ENCODE results near the gene KIAA0753. TPM values are rescaled to one million over a fixed set of nuclear protein-coding genes. Genes with fewer than 3 reads are reported as not detected.
"Not testable (repeated sequence)": the region's sequence is repeated elsewhere in the genome, so short reads cannot be mapped to it uniquely, and the experiment has no call there.

Gene KIAA0753
- total and polyA plus RNA-seq, 7 experiments from 2014 or later = 2.6 to 18.4 (median 13.3) TPM

- H3K9me3 ChIP-seq (ENCODE audit: control insufficient read depth in 2 of 3, low read length in 3 of 3) = no peaks in the 10 kb centered on the region
- ATAC-seq = no peak
- intact Hi-C loops (cut with micrococcal nuclease) = loop anchor here (2.0 to 10.0 kb wide), 3 partner anchors 17 to 1713 kb away; partner anchors contain the start of genes ACADVL (in 1 of the 2), DLG4 (in 1 of the 2), KIAA0753 (in 1 of the 2) and PFN1 (in 1 of the 2)
- H3K27me3 ChIP-seq (ENCODE audit: control insufficient read depth in 2 of 2, insufficient read depth in 2 of 2, low read length in 2 of 2) = no peaks in the 10 kb centered on the region
- H3K36me3 Mint-ChIP-seq = peaks cover 0 to 24% (median 0%) of the 10 kb centered on the region in 5 donors
- H3K4me1 Mint-ChIP-seq = peaks cover 34 to 70% (median 55%) of the 10 kb centered on the region in 7 donors
- H3K4me3 ChIP-seq (ENCODE audit: low read length) = peak overlapping the region; percentile 67
- peak overlapping the region; percentile 70 for H3K27ac ChIP-seq (ENCODE audit: low read depth, low read length)
- peaks cover 0 to 38% (median 0%) of the 10 kb centered on the region in 5 donors for H3K27me3 Mint-ChIP-seq
- H3K9me3 Mint-ChIP-seq = no peaks in the 10 kb centered on the region
- POLR2A ChIA-PET = interaction anchor here (1.8 kb wide), 1 partner anchor 16 kb away, joined by 9 read pairs; the partner anchor contains the start of gene TXNDC17
- DNase-seq = no peak
- no peaks in the 10 kb centered on the region for H3K36me3 ChIP-seq (ENCODE audit: control insufficient read depth in 2 of 3, insufficient read depth in 3 of 3, low read length in 3 of 3)
- H3K27ac Mint-ChIP-seq = peak overlapping the region in 8 of 9 donors; percentile 71 to 95 (median 92)
- peaks cover 7 to 21% of the 10 kb centered on the region in 2 donors for H3K4me1 ChIP-seq (ENCODE audit: control insufficient read depth in 2 of 2, insufficient read depth in 2 of 2, low read length in 2 of 2)
- CTCF ChIA-PET = no interaction called here
- H3K4me3 Mint-ChIP-seq = peak overlapping the region; percentile 84 to 98 (median 93)
Observed at GRCh38 chr17:6657633-6658287, 17.2 kb upstream of the KIAA0753 start.

GRCh38 chr17:6656797-6657632 lies 16.5 kb upstream of the KIAA0753 start:
- CTCF ChIA-PET; H3K9me3 ChIP-seq (ENCODE audit: control insufficient read depth in 2 of 3, low read length in 3 of 3); H3K9me3 Mint-ChIP-seq; H3K36me3 ChIP-seq (ENCODE audit: control insufficient read depth in 2 of 3, insufficient read depth in 3 of 3, low read length in 3 of 3); H3K27me3 ChIP-seq (ENCODE audit: control insufficient read depth in 2 of 2, insufficient read depth in 2 of 2, low read length in 2 of 2): not testable (repeated sequence)
- peak overlapping the region; percentile 84 to 98 (median 93) for H3K4me3 Mint-ChIP-seq
- H3K27me3 Mint-ChIP-seq = peaks cover 0 to 37% (median 0%) of the 10 kb centered on the region in 5 donors
- intact Hi-C loops (cut with micrococcal nuclease) = loop anchor here (2.0 to 10.0 kb wide), 3 partner anchors 16 to 1712 kb away; partner anchors contain the start of genes ACADVL (in 1 of the 2), DLG4 (in 1 of the 2), KIAA0753 (in 1 of the 2) and PFN1 (in 1 of the 2)
- DNase-seq = peak in 8 of 9 donors; percentile 48 to 80 (median 72)
- peaks cover 35 to 77% (median 61%) of the 10 kb centered on the region in 7 donors for H3K4me1 Mint-ChIP-seq
- H3K27ac ChIP-seq (ENCODE audit: low read depth, low read length) = peak overlapping the region; percentile 70
- peak; percentile 92 for ATAC-seq
- H3K27ac Mint-ChIP-seq = peak overlapping the region; percentile 71 to 95 (median 92)
- POLR2A ChIA-PET = interaction anchor here (1.8 kb wide), 1 partner anchor 15 kb away, joined by 9 read pairs; the partner anchor contains the start of gene TXNDC17
- peaks cover 13 to 27% of the 10 kb centered on the region in 2 donors for H3K4me1 ChIP-seq (ENCODE audit: control insufficient read depth in 2 of 2, insufficient read depth in 2 of 2, low read length in 2 of 2)
- peak overlapping the region; percentile 67 for H3K4me3 ChIP-seq (ENCODE audit: low read length)
- peaks cover 0 to 24% (median 0%) of the 10 kb centered on the region in 5 donors for H3K36me3 Mint-ChIP-seq

DNA sequence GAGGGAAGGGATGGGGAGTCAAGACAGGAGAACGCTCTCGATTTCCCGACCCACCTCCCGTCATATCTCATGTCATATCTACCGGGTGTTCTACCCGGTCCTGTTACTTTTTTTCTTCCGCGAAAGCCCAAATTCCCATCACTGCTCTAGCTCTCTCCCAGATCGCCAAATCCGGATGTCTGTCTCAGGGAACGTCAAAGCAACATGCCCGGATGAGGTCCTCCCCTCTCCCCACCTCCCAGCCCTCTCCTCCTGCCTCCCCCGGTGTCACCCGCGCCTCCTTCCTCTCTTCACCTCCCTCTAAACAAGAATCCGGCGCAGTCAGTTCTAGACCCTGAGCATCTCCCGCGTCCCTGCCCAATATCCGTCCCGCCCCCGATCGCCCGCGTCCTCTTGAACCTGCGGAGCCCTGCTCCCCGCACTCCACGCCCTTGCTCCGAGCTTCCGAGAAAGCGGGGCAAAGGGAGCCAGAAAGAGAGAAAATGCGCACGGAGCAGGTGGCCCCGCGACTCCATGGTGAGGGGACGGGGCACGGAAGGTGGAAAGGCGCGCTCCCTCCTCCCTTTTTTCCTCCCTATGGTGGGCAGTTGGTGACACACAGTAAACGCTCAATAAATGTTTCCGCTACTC lies 15.3 kb upstream of the KIAA0753 start:
- peak overlapping the region in 7 of 9 donors; percentile 41 to 85 (median 71) for H3K27ac Mint-ChIP-seq
- peaks cover 28 to 74% (median 65%) of the 10 kb centered on the region in 7 donors for H3K4me1 Mint-ChIP-seq
- H3K9me3 ChIP-seq (ENCODE audit: control insufficient read depth in 2 of 3, low read length in 3 of 3); H3K9me3 Mint-ChIP-seq; CTCF ChIA-PET; H3K27me3 ChIP-seq (ENCODE audit: control insufficient read depth in 2 of 2, insufficient read depth in 2 of 2, low read length in 2 of 2); ATAC-seq; POLR2A ChIA-PET; H3K4me3 ChIP-seq (ENCODE audit: low read length); H3K27ac ChIP-seq (ENCODE audit: low read depth, low read length); H3K36me3 ChIP-seq (ENCODE audit: control insufficient read depth in 2 of 3, insufficient read depth in 3 of 3, low read length in 3 of 3): not testable (repeated sequence)
- H3K27me3 Mint-ChIP-seq = peaks cover 0 to 36% (median 0%) of the 10 kb centered on the region in 5 donors
- intact Hi-C loops (cut with micrococcal nuclease) = loop anchor here (2.0 to 10.0 kb wide), 3 partner anchors 15 to 1711 kb away; partner anchors contain the start of genes ACADVL (in 1 of the 2), DLG4 (in 1 of the 2), KIAA0753 (in 1 of the 2) and PFN1 (in 1 of the 2)
- peaks cover 19 to 27% of the 10 kb centered on the region in 2 donors for H3K4me1 ChIP-seq (ENCODE audit: control insufficient read depth in 2 of 2, insufficient read depth in 2 of 2, low read length in 2 of 2)
- DNase-seq = peak in 3 of 9 donors; percentile 12 to 33 (median 16)
- peaks cover 0 to 24% (median 0%) of the 10 kb centered on the region in 5 donors for H3K36me3 Mint-ChIP-seq
- peak overlapping the region; percentile 76 to 98 (median 84) for H3K4me3 Mint-ChIP-seq

DNA sequence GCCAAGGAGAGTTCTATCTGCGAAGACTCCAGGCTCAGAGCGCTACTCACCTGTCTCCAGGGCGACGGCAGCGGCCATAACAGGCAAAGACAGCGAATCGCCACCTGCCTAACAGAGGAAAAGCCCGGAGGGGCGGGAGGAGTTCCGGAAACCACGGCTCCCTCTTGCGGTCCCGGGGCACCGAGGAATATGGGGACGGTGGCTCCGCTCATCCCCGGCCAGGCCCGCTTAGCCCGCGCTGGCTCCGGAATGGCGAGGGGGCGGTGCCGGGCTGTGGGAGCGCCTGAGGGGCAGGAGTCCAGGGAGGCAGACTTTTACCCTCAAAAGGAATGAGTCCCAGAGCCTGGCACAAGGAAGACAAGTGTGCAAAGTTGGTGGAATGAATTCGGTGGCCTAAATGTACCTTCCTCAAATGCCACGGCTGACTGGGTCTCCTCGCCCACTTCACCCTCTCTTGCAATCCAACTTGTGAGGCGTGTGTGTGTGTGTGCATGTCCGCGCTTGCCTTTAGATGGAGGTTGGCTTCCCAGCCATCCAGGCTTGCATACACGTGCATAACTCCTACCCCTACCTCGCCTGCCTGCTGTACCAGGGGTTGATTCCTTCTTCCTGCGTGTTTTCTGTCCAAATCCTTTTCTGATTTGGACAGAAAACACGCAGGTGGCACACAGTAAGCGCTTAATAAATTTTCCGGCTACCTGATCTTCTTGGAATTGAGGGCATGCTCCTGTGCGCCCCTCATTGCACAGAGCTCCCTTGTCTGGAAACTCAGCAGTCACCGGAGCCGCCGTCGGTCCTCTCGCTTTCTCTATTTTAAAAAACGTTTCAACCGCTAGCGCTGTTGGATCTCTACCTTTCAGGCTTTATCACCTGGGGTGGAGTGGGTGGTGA lies 14.6 kb upstream of the KIAA0753 start:
- H3K9me3 ChIP-seq (ENCODE audit: control insufficient read depth in 2 of 3, low read length in 3 of 3) = no peaks in the 10 kb centered on the region
- peak overlapping the region in 5 of 9 donors; percentile 39 to 82 (median 42) for H3K27ac Mint-ChIP-seq
- peaks cover 0 to 33% (median 0%) of the 10 kb centered on the region in 5 donors for H3K27me3 Mint-ChIP-seq
- H3K27ac ChIP-seq (ENCODE audit: low read depth, low read length) = no peak overlapping the region
- H3K36me3 ChIP-seq (ENCODE audit: control insufficient read depth in 2 of 3, insufficient read depth in 3 of 3, low read length in 3 of 3) = no peaks in the 10 kb centered on the region
- H3K27me3 ChIP-seq (ENCODE audit: control insufficient read depth in 2 of 2, insufficient read depth in 2 of 2, low read length in 2 of 2) = no peaks in the 10 kb centered on the region
- ChIA-PET CTCF (no interaction called here), POLR2A (no interaction called here)
- ATAC-seq (no peak), DNase-seq (peak in 1 of 9 donors; percentile 21)
- H3K4me3 ChIP-seq (ENCODE audit: low read length) = no peak overlapping the region
- H3K4me3 Mint-ChIP-seq = peak overlapping the region; percentile 18 to 98 (median 84)
- H3K36me3 Mint-ChIP-seq = peaks cover 0 to 20% (median 0%) of the 10 kb centered on the region in 5 donors
- peaks cover 25 to 73% (median 62%) of the 10 kb centered on the region in 7 donors for H3K4me1 Mint-ChIP-seq
- intact Hi-C loops (cut with micrococcal nuclease) = loop anchor here (5.0 to 10.0 kb wide), 9 partner anchors 102 to 1710 kb away; partner anchors contain the start of genes DERL2 (in 2 of the 2), MIS12 (in 2 of the 2), ACADVL (in 1 of the 2) and DLG4 (in 1 of the 2)
- peaks cover 25 to 33% of the 10 kb centered on the region in 2 donors for H3K4me1 ChIP-seq (ENCODE audit: control insufficient read depth in 2 of 2, insufficient read depth in 2 of 2, low read length in 2 of 2)
- peaks cover 0 to 2% (median 0%) of the 10 kb centered on the region in 11 donors for H3K9me3 Mint-ChIP-seq

- peaks cover 0 to 29% (median 0%) of the 10 kb centered on the region in 5 donors for H3K27me3 Mint-ChIP-seq
- DNase-seq (peak in 5 of 9 donors; percentile 18 to 52 (median 31)), ATAC-seq (no peak)
- peaks cover 0 to 2% (median 0%) of the 10 kb centered on the region in 11 donors for H3K9me3 Mint-ChIP-seq
- peaks cover 21 to 26% of the 10 kb centered on the region in 2 donors for H3K4me1 ChIP-seq (ENCODE audit: control insufficient read depth in 2 of 2, insufficient read depth in 2 of 2, low read length in 2 of 2)
- H3K27me3 ChIP-seq (ENCODE audit: control insufficient read depth in 2 of 2, insufficient read depth in 2 of 2, low read length in 2 of 2) = no peaks in the 10 kb centered on the region
- H3K9me3 ChIP-seq (ENCODE audit: control insufficient read depth in 2 of 3, low read length in 3 of 3) = no peaks in the 10 kb centered on the region
- ChIA-PET CTCF (no interaction called here), POLR2A (interaction anchor here (1.1 to 3.8 kb wide), 2 partner anchors 11 to 1035 kb away, joined by 5 to 51 read pairs; partner anchors contain the start of genes KIAA0753, TP53 and TXNDC17)
- peak overlapping the region; percentile 99 for H3K4me3 ChIP-seq (ENCODE audit: low read length)
- H3K27ac ChIP-seq (ENCODE audit: low read depth, low read length) = peak overlapping the region; percentile 95
- H3K36me3 ChIP-seq (ENCODE audit: control insufficient read depth in 2 of 3, insufficient read depth in 3 of 3, low read length in 3 of 3) = peaks cover 0 to 20% (median 19%) of the 10 kb centered on the region in 3 experiments
- peaks cover 37 to 84% (median 73%) of the 10 kb centered on the region in 7 donors for H3K4me1 Mint-ChIP-seq
- H3K27ac Mint-ChIP-seq = peak overlapping the region in 7 of 9 donors; percentile 33 to 94 (median 72)
- intact Hi-C loops (cut with micrococcal nuclease) = loop anchor here (1.0 to 10.0 kb wide), 12 partner anchors 12 to 1707 kb away; partner anchors contain the start of genes DERL2 (in 2 of the 2), KIAA0753 (in 2 of the 2), MIS12 (in 2 of the 2) and ACADVL (in 1 of the 2)
- peak overlapping the region; percentile 25 to 95 (median 82) for H3K4me3 Mint-ChIP-seq
- peaks cover 0 to 17% (median 7%) of the 10 kb centered on the region in 5 donors for H3K36me3 Mint-ChIP-seq
Observed at GRCh38 chr17:6651919-6652452, 11.5 kb upstream of the KIAA0753 start.

Data from naive thymus-derived CD4-positive, alpha-beta T cell (primary cell).